Naive thymus-derived CD4-positive, alpha-beta T cell (primary cell): ENCODE results near the gene CPN2. TPM values are rescaled to one million over a fixed set of nuclear protein-coding genes. Genes with fewer than 3 reads are reported as not detected.

Source experiments
- ATAC-seq: fragments of 150-1000 bp; cut with Tn5 transposase; 2 replicates; pipeline ENCODE4 v1.10.0; 2021; ENCODE audit warnings: mild to moderate bottlenecking, moderate library complexity
- CTCF ChIA-PET: fragments of 350-600 bp; sonication (Branson Sonifier 250); formaldehyde crosslinking; loops from one replicate; lab custom pipeline; 2021; ENCODE audit warnings: antibody characterized with exemption; lab: Charles Lee
- POLR2A ChIA-PET: fragments of 350-600 bp; sonication (Branson Sonifier 250); formaldehyde crosslinking; loops from one replicate; lab custom pipeline; 2021; ENCODE audit warnings: antibody characterized with exemption, inconsistent platforms; lab: Charles Lee
- DNase-seq, 9 donors: peaks; one replicate each; pipeline versions ENCODE4 v3.0.0 to v3.0.0-alpha.2; 2020 to 2022; ENCODE audit warnings: mixed read lengths in 1 of 9
- H3K27ac ChIP-seq: one replicate; pipeline ENCODE4 v1.7.0; 2013; ENCODE audit warnings: mild to moderate bottlenecking, low read depth, low read length, moderate library complexity
- H3K27me3 ChIP-seq, 2 donors: one replicate each; pipeline ENCODE4 v1.7.0; 2013; ENCODE audit warnings: low read length in 2 of 2, mild to moderate bottlenecking in 2 of 2, moderate library complexity in 2 of 2; ENCODE audit not compliant: control insufficient read depth in 2 of 2, insufficient read depth in 2 of 2
- H3K36me3 ChIP-seq, 3 experiments: 1 replicate in 2 of 3; 2 replicates in 1 of 3; pipeline ENCODE4 v1.7.0; 2013; ENCODE audit warnings: low read length in 3 of 3, mild to moderate bottlenecking in 3 of 3, moderate library complexity in 1 of 3; ENCODE audit not compliant: insufficient read depth in 3 of 3, control insufficient read depth in 2 of 3
- H3K4me1 ChIP-seq, 2 donors: one replicate each; pipeline ENCODE4 v1.7.0; 2013; ENCODE audit warnings: low read length in 2 of 2, mild to moderate bottlenecking in 2 of 2, moderate library complexity in 1 of 2; ENCODE audit not compliant: control insufficient read depth in 2 of 2, insufficient read depth in 2 of 2
- H3K4me3 ChIP-seq: 2 replicates; pipeline ENCODE4 v1.7.0; 2013; ENCODE audit warnings: mild to moderate bottlenecking, low read length
- H3K9me3 ChIP-seq, 3 experiments: 1 replicate in 2 of 3; 2 replicates in 1 of 3; pipeline ENCODE4 v1.7.0; 2013; ENCODE audit warnings: low read length in 3 of 3; ENCODE audit not compliant: control insufficient read depth in 2 of 3
- H3K27ac Mint-ChIP-seq, 9 donors: one replicate each; pipeline ENCODE4 v1.8.0; 2020 to 2022; ENCODE audit warnings: mixed read lengths in 9 of 9, mild to moderate bottlenecking in 8 of 9, moderate library complexity in 5 of 9, inconsistent platforms in 2 of 9
- H3K27me3 Mint-ChIP-seq, 5 donors: one replicate each; pipeline ENCODE4 v1.8.0; 2021 to 2022; ENCODE audit warnings: mixed read lengths in 5 of 5, mild to moderate bottlenecking in 1 of 5
- H3K36me3 Mint-ChIP-seq, 5 donors: one replicate each; pipeline ENCODE4 v1.8.0; 2020 to 2022; ENCODE audit warnings: mixed read lengths in 5 of 5, mild to moderate bottlenecking in 3 of 5, inconsistent platforms in 1 of 5
- H3K4me1 Mint-ChIP-seq, 7 donors: one replicate each; pipeline ENCODE4 v1.8.0; 2020 to 2022; ENCODE audit warnings: mixed read lengths in 7 of 7, mild to moderate bottlenecking in 3 of 7, inconsistent platforms in 1 of 7
- H3K4me3 Mint-ChIP-seq, 10 donors: one replicate each; pipeline ENCODE4 v1.8.0; 2020 to 2022; ENCODE audit warnings: mild to moderate bottlenecking in 10 of 10, mixed read lengths in 10 of 10, moderate library complexity in 6 of 10, inconsistent platforms in 2 of 10
- H3K9me3 Mint-ChIP-seq, 11 donors: one replicate each; pipeline ENCODE4 v1.8.0; 2020 to 2022; ENCODE audit warnings: mixed read lengths in 11 of 11, mild to moderate bottlenecking in 4 of 11, inconsistent platforms in 1 of 11, moderate library complexity in 1 of 11
- intact Hi-C, 2 donors: fragments of 100-400 bp; cut with micrococcal nuclease; formaldehyde crosslinking; loops; one replicate each; pipeline ENCODE4 v1.15.1; 2023
- polyA plus RNA-seq, 2 donors: library from polyadenylated mRNA; unstranded; fragments of 300-500 nt; fragmentation: Illumina TruSeq; gene quantifications; one replicate each; pipeline ENCODE4 v1.2.3, GENCODE V29; 2021
- total RNA-seq, 6 experiments: library from RNA in 5 of 6; stranded (reverse) in 5 of 6; gene quantifications; 1 replicate in 5 of 6; 2 replicates in 1 of 6; pipeline ENCODE4 v1.2.3 and lab custom pipeline; 2021 to 2026

CPN2 gene
- total and polyA plus RNA-seq, 7 experiments from 2014 or later = not detected

- Mint-ChIP-seq H3K27me3 (peaks cover 0 to 9% (median 0%) of the 10 kb centered on the region in 5 donors), H3K36me3 (peaks cover 0 to 5% (median 0%) of the 10 kb centered on the region in 5 donors), H3K4me1 (peaks cover 0 to 6% (median 0%) of the 10 kb centered on the region in 7 donors), H3K4me3 (no peak overlapping the region), H3K9me3 (no peaks in the 10 kb centered on the region), H3K27ac (no peak overlapping the region)
- no peaks in the 10 kb centered on the region for H3K36me3 ChIP-seq
- H3K9me3 ChIP-seq = no peaks in the 10 kb centered on the region
- CTCF ChIA-PET = interaction anchor here (1.2 kb wide), 1 partner anchor 12 kb away, joined by 3 read pairs; no protein-coding TSS in a partner anchor
- no peaks in the 10 kb centered on the region for H3K4me1 ChIP-seq
- no peak overlapping the region for H3K27ac ChIP-seq
- no peaks in the 10 kb centered on the region for H3K27me3 ChIP-seq
- POLR2A ChIA-PET = no interaction called here
- ATAC-seq = no peak
- no peak overlapping the region for H3K4me3 ChIP-seq
- intact Hi-C loops = no loop called here
- DNase-seq = no peak
Measured at GRCh38 chr3:194383276-194383940, 32.3 kb upstream of the CPN2 start.

- no peak overlapping the region for H3K4me3 ChIP-seq
- Mint-ChIP-seq H3K4me3 (no peak overlapping the region), H3K27ac (no peak overlapping the region), H3K36me3 (peaks cover 0 to 2% (median 0%) of the 10 kb centered on the region in 5 donors), H3K27me3 (peaks cover 0 to 9% (median 0%) of the 10 kb centered on the region in 5 donors), H3K4me1 (peaks cover 0 to 4% (median 0%) of the 10 kb centered on the region in 7 donors), H3K9me3 (no peaks in the 10 kb centered on the region)
- no peaks in the 10 kb centered on the region for H3K27me3 ChIP-seq
- H3K9me3 ChIP-seq = no peaks in the 10 kb centered on the region
- DNase-seq (no peak), ATAC-seq (no peak)
- intact Hi-C loops = no loop called here
- POLR2A ChIA-PET = no interaction called here
- H3K4me1 ChIP-seq = no peaks in the 10 kb centered on the region
- no peaks in the 10 kb centered on the region for H3K36me3 ChIP-seq
- no peak overlapping the region for H3K27ac ChIP-seq
- CTCF ChIA-PET = interaction anchor here (1.2 kb wide), 1 partner anchor 13 kb away, joined by 3 read pairs; no protein-coding TSS in a partner anchor
Measured at GRCh38 chr3:194382892-194383223, 31.7 kb upstream of the CPN2 start.

GRCh38 chr3:194382196-194382891, 31.2 kb upstream of the CPN2 start:
- no peaks in the 10 kb centered on the region for H3K36me3 Mint-ChIP-seq
- ATAC-seq = no peak
- CTCF ChIA-PET = interaction anchor here (1.2 kb wide), 1 partner anchor 13 kb away, joined by 3 read pairs; no protein-coding TSS in a partner anchor

GRCh38 chr3:194381460-194381875, 30.3 kb upstream of the CPN2 start:
- no peaks in the 10 kb centered on the region for H3K36me3 ChIP-seq
- peaks cover 0 to 10% (median 0%) of the 10 kb centered on the region in 5 donors for H3K27me3 Mint-ChIP-seq
- no peak overlapping the region for H3K27ac Mint-ChIP-seq
- no peaks in the 10 kb centered on the region for H3K4me1 Mint-ChIP-seq
- no peaks in the 10 kb centered on the region for H3K27me3 ChIP-seq
- DNase-seq = no peak
- H3K27ac ChIP-seq = no peak overlapping the region
- no peak for ATAC-seq
- no peaks in the 10 kb centered on the region for H3K36me3 Mint-ChIP-seq
- no peak overlapping the region for H3K4me3 Mint-ChIP-seq
- POLR2A ChIA-PET = no interaction called here
- H3K4me1 ChIP-seq = no peaks in the 10 kb centered on the region
- H3K9me3 Mint-ChIP-seq = no peaks in the 10 kb centered on the region
- H3K9me3 ChIP-seq = no peaks in the 10 kb centered on the region
- intact Hi-C loops = no loop called here
- H3K4me3 ChIP-seq = no peak overlapping the region
- CTCF ChIA-PET = no interaction called here

More at GRCh38 chr3:194382196-194382891, 31.2 kb upstream of the CPN2 start:
- Mint-ChIP-seq H3K4me1 (no peaks in the 10 kb centered on the region), H3K9me3 (no peaks in the 10 kb centered on the region), H3K4me3 (no peak overlapping the region), H3K27ac (no peak overlapping the region), H3K27me3 (peaks cover 0 to 7% (median 0%) of the 10 kb centered on the region in 5 donors)
- no peaks in the 10 kb centered on the region for H3K4me1 ChIP-seq
- POLR2A ChIA-PET = no interaction called here
- no peak overlapping the region for H3K4me3 ChIP-seq
- intact Hi-C loops = no loop called here
- no peaks in the 10 kb centered on the region for H3K36me3 ChIP-seq
- DNase-seq = no peak
- no peaks in the 10 kb centered on the region for H3K27me3 ChIP-seq
- no peak overlapping the region for H3K27ac ChIP-seq
- no peaks in the 10 kb centered on the region for H3K9me3 ChIP-seq

- H3K9me3 Mint-ChIP-seq = no peaks in the 10 kb centered on the region
- ATAC-seq (no peak), DNase-seq (no peak)
- Histone ChIP-seq H3K4me1 (no peaks in the 10 kb centered on the region), H3K9me3 (no peaks in the 10 kb centered on the region), H3K4me3 (no peak overlapping the region), H3K27me3 (no peaks in the 10 kb centered on the region), H3K36me3 (no peaks in the 10 kb centered on the region), H3K27ac (no peak overlapping the region)
- H3K4me3 Mint-ChIP-seq = no peak overlapping the region
- no peaks in the 10 kb centered on the region for H3K36me3 Mint-ChIP-seq
- H3K27ac Mint-ChIP-seq = no peak overlapping the region
- peaks cover 0 to 16% (median 0%) of the 10 kb centered on the region in 5 donors for H3K27me3 Mint-ChIP-seq
- no peaks in the 10 kb centered on the region for H3K4me1 Mint-ChIP-seq
- intact Hi-C loops = no loop called here
- POLR2A ChIA-PET = interaction anchor here (1.2 kb wide), 1 partner anchor 17 kb away, joined by 3 read pairs; no protein-coding TSS in a partner anchor
- CTCF ChIA-PET = interaction anchor here (0.7 kb wide), 1 partner anchor 16 kb away, joined by 3 read pairs; no protein-coding TSS in a partner anchor
Measured at GRCh38 chr3:194380326-194380725, 29.2 kb upstream of the CPN2 start.

- no peaks in the 10 kb centered on the region for H3K4me1 ChIP-seq
- no peaks in the 10 kb centered on the region for H3K9me3 ChIP-seq
- no peak for DNase-seq
- no peaks in the 10 kb centered on the region for H3K9me3 Mint-ChIP-seq
- no peak for ATAC-seq
- CTCF ChIA-PET = no interaction called here
- intact Hi-C loops = no loop called here
- H3K27ac Mint-ChIP-seq = no peak overlapping the region
- POLR2A ChIA-PET = no interaction called here
- peaks cover 0 to 4% (median 0%) of the 10 kb centered on the region in 7 donors for H3K4me1 Mint-ChIP-seq
- peaks cover 0 to 17% (median 4%) of the 10 kb centered on the region in 5 donors for H3K27me3 Mint-ChIP-seq
- no peaks in the 10 kb centered on the region for H3K27me3 ChIP-seq
- no peaks in the 10 kb centered on the region for H3K36me3 ChIP-seq
- no peaks in the 10 kb centered on the region for H3K36me3 Mint-ChIP-seq
- no peak overlapping the region for H3K4me3 Mint-ChIP-seq
- no peak overlapping the region for H3K27ac ChIP-seq
- H3K4me3 ChIP-seq = no peak overlapping the region
Measured at GRCh38 chr3:194379651-194380050, 28.5 kb upstream of the CPN2 start.
